GM12878 (cell line): ENCODE data around the gene GALNT9.

ENCODE experiments used
- ASH2L ChIP-seq: fragments of 300-600, 200-600 bp; sonication (generic); IDR thresholded peaks from 2 replicates; pipeline ENCODE4 v1.6.1; 2017; ENCODE audit warnings: low read depth, mild to moderate bottlenecking, borderline replicate concordance
- GATAD2B ChIP-seq: fragments of 450-650 bp; conservative IDR thresholded peaks from 2 replicates; pipeline ENCODE4 v1.6.1; 2017; ENCODE audit warnings: low read depth, mild to moderate bottlenecking, moderate library complexity
- REST ChIP-seq: IDR thresholded peaks from 2 replicates; pipeline ENCODE4 v1.6.1; 2012; ENCODE audit warnings: mild to moderate bottlenecking, low read depth, low read length
- TF ChIP-seq, protein P1 (sequence below), 3 experiments: IDR thresholded peaks in 2 of 3; conservative IDR thresholded peaks in 1 of 3; 2 replicates each; pipeline ENCODE4 v1.5.1; 2011; ENCODE audit warnings: low read depth in 3 of 3, low read length in 3 of 3, mild to moderate bottlenecking in 3 of 3, control low read depth in 2 of 3, moderate library complexity in 2 of 3, inconsistent platforms in 1 of 3, mixed read lengths in 1 of 3; ENCODE audit not compliant: control insufficient read depth in 2 of 3, insufficient read depth in 1 of 3; ENCODE audit errors: extremely low read depth in 1 of 3

- TF ChIP-seq GATAD2B (no peak), REST (no peak), ASH2L (no peak)
- TF ChIP-seq, protein P1, sequence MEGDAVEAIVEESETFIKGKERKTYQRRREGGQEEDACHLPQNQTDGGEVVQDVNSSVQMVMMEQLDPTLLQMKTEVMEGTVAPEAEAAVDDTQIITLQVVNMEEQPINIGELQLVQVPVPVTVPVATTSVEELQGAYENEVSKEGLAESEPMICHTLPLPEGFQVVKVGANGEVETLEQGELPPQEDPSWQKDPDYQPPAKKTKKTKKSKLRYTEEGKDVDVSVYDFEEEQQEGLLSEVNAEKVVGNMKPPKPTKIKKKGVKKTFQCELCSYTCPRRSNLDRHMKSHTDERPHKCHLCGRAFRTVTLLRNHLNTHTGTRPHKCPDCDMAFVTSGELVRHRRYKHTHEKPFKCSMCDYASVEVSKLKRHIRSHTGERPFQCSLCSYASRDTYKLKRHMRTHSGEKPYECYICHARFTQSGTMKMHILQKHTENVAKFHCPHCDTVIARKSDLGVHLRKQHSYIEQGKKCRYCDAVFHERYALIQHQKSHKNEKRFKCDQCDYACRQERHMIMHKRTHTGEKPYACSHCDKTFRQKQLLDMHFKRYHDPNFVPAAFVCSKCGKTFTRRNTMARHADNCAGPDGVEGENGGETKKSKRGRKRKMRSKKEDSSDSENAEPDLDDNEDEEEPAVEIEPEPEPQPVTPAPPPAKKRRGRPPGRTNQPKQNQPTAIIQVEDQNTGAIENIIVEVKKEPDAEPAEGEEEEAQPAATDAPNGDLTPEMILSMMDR (IDR thresholded peaks at IDR 0.05 in 2 of 3, conservative IDR thresholded peaks at IDR 0.05 in 1 of 3; ENCODE audit: control insufficient read depth in 2 of 3, extremely low read depth in 1 of 3, insufficient read depth in 1 of 3, low read depth in 3 of 3, low read length in 3 of 3), result no peak
These were observed 178.1 kb downstream of the GALNT9 start for GRCh38 chr12:132151145-132151765.
